ENCODE results near the gene DET1. TPM values are rescaled to one million over a fixed set of nuclear protein-coding genes. Genes with fewer than 3 reads are reported as not detected.

DET1 gene
- total and polyA plus RNA-seq, 2 donors (not counting 1 experiment from before 2014, with no cell fraction given) = 6.7 to 10.1 TPM

DNA sequence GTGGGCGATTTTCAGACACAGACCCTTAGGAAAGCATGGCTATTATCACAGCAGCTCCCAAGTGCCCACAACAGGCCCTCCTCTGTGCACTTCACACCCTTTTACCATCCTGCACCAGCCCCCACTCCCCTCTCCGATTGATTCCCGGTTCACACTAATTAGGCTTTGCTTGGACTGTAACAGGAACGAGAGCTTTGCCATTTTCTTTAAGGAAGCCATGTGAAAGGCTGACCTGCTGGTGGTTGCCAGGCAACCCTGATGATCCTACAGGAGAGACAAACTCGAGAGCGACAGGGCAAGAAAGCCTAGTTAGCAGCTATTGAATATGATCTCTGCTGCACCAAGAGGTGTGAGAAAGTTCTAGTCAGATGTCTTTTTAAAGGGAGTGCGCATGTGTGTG, 28.2 kb upstream of the DET1 start:
- no peaks in the 10 kb centered on the region for H3K9me3 ChIP-seq (ENCODE audit: control extremely low read depth in 1 of 3, control insufficient read depth in 2 of 3, insufficient read depth in 1 of 3, low read length in 2 of 3)
- no peaks in the 10 kb centered on the region for H3K27me3 ChIP-seq (replicated peaks in 1 of 4; ENCODE audit: control extremely low read depth in 1 of 4, control insufficient read depth in 3 of 4, insufficient read depth in 4 of 4, low read length in 3 of 4)
- TF ChIP-seq EZH2 (IDR thresholded peaks at IDR 0.05; ENCODE audit: borderline replicate concordance, insufficient read depth, low read depth, low read length, poor library complexity, severe bottlenecking) = no peak
- TF ChIP-seq, protein P1, sequence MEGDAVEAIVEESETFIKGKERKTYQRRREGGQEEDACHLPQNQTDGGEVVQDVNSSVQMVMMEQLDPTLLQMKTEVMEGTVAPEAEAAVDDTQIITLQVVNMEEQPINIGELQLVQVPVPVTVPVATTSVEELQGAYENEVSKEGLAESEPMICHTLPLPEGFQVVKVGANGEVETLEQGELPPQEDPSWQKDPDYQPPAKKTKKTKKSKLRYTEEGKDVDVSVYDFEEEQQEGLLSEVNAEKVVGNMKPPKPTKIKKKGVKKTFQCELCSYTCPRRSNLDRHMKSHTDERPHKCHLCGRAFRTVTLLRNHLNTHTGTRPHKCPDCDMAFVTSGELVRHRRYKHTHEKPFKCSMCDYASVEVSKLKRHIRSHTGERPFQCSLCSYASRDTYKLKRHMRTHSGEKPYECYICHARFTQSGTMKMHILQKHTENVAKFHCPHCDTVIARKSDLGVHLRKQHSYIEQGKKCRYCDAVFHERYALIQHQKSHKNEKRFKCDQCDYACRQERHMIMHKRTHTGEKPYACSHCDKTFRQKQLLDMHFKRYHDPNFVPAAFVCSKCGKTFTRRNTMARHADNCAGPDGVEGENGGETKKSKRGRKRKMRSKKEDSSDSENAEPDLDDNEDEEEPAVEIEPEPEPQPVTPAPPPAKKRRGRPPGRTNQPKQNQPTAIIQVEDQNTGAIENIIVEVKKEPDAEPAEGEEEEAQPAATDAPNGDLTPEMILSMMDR (IDR thresholded peaks at IDR 0.05) = no peak
- ChIA-PET POLR2A (no interaction called here), CTCF (no interaction called here)
- H3K79me2 ChIP-seq (ENCODE audit: control insufficient read depth, insufficient read depth, low read length) = no peaks in the 10 kb centered on the region
- Mint-ChIP-seq H3K4me3 (no peak overlapping the region), H3K27ac (no peak overlapping the region), H3K27me3 (peaks cover 8% of the 10 kb centered on the region), H3K9me3 (ENCODE audit: insufficient read depth) (no peaks in the 10 kb centered on the region), H3K4me1 (no peaks in the 10 kb centered on the region)
- no peak overlapping the region for H3K4me3 ChIP-seq (ENCODE audit: control extremely low read depth in 1 of 5, extremely low read depth in 1 of 5, insufficient read depth in 1 of 5, low read depth in 2 of 5, low read length in 4 of 5)
- no peaks in the 10 kb centered on the region for H4K20me1 ChIP-seq (ENCODE audit: control insufficient read depth, insufficient read depth, low read length, poor library complexity, severe bottlenecking)
- H2AFZ ChIP-seq (ENCODE audit: insufficient read depth, low read depth, low read length, poor library complexity, severe bottlenecking) = no peak overlapping the region
- no peak overlapping the region for H3K4me2 ChIP-seq (replicated peaks; ENCODE audit: low read depth, low read length, poor library complexity, severe bottlenecking)
- no peaks in the 10 kb centered on the region for H3K4me1 ChIP-seq (ENCODE audit: control insufficient read depth in 2 of 2, insufficient read depth in 2 of 2, low read length in 2 of 2)
- H3K36me3 ChIP-seq (replicated peaks in 1 of 2; ENCODE audit: control extremely low read depth in 1 of 2, control insufficient read depth in 1 of 2, extremely low read depth in 1 of 2, insufficient read depth in 2 of 2, low read length in 1 of 2) = no peaks in the 10 kb centered on the region
- H3K27ac ChIP-seq (ENCODE audit: low read length in 2 of 2) = no peak overlapping the region
- intact Hi-C loops (cut with micrococcal nuclease) = no loop called here
- ATAC-seq (ENCODE audit: low read depth) (no peak), DNase-seq (no peak)
- H3K9ac ChIP-seq (ENCODE audit: low read length) = no peak overlapping the region
- WGBS (ENCODE audit: insufficient coverage) = 72% methylated on average over 7 of the region's 7 CpGs

- ChIA-PET CTCF (no interaction called here), POLR2A (no interaction called here)
- no peaks in the 10 kb centered on the region for H3K9me3 Mint-ChIP-seq (ENCODE audit: insufficient read depth)
- H3K27me3 Mint-ChIP-seq = peaks cover 8% of the 10 kb centered on the region
- 75% methylated on average over 1 of the region's 1 CpG for WGBS (ENCODE audit: insufficient coverage)
- H3K27ac ChIP-seq (ENCODE audit: low read length in 2 of 2) = no peak overlapping the region
- H3K27me3 ChIP-seq (replicated peaks in 1 of 4; ENCODE audit: control extremely low read depth in 1 of 4, control insufficient read depth in 3 of 4, insufficient read depth in 4 of 4, low read length in 3 of 4) = no peaks in the 10 kb centered on the region
- no peaks in the 10 kb centered on the region for H3K4me1 ChIP-seq (ENCODE audit: control insufficient read depth in 2 of 2, insufficient read depth in 2 of 2, low read length in 2 of 2)
- TF ChIP-seq, protein P1 (IDR thresholded peaks at IDR 0.05) = no peak
- H3K9me3 ChIP-seq (ENCODE audit: control extremely low read depth in 1 of 3, control insufficient read depth in 2 of 3, insufficient read depth in 1 of 3, low read length in 2 of 3) = no peaks in the 10 kb centered on the region
- no peaks in the 10 kb centered on the region for H4K20me1 ChIP-seq (ENCODE audit: control insufficient read depth, insufficient read depth, low read length, poor library complexity, severe bottlenecking)
- no peak overlapping the region for H3K4me3 ChIP-seq (ENCODE audit: control extremely low read depth in 1 of 5, extremely low read depth in 1 of 5, insufficient read depth in 1 of 5, low read depth in 2 of 5, low read length in 4 of 5)
- no peak overlapping the region for H3K27ac Mint-ChIP-seq
- no peak overlapping the region for H3K4me3 Mint-ChIP-seq
- no peaks in the 10 kb centered on the region for H3K4me1 Mint-ChIP-seq
- no peak overlapping the region for H2AFZ ChIP-seq (ENCODE audit: insufficient read depth, low read depth, low read length, poor library complexity, severe bottlenecking)
- no peak overlapping the region for H3K4me2 ChIP-seq (replicated peaks; ENCODE audit: low read depth, low read length, poor library complexity, severe bottlenecking)
- DNase-seq (no peak), ATAC-seq (ENCODE audit: low read depth) (no peak)
- H3K9ac ChIP-seq (ENCODE audit: low read length) = no peak overlapping the region
- H3K79me2 ChIP-seq (ENCODE audit: control insufficient read depth, insufficient read depth, low read length) = no peaks in the 10 kb centered on the region
- intact Hi-C loops (cut with micrococcal nuclease) = no loop called here
- H3K36me3 ChIP-seq (replicated peaks in 1 of 2; ENCODE audit: control extremely low read depth in 1 of 2, control insufficient read depth in 1 of 2, extremely low read depth in 1 of 2, insufficient read depth in 2 of 2, low read length in 1 of 2) = no peaks in the 10 kb centered on the region
Observed at GRCh38 chr15:88574077-88574476, 27.6 kb upstream of the DET1 start.
